Measurements from ENCODE around the gene RAB27A.

DNA sequence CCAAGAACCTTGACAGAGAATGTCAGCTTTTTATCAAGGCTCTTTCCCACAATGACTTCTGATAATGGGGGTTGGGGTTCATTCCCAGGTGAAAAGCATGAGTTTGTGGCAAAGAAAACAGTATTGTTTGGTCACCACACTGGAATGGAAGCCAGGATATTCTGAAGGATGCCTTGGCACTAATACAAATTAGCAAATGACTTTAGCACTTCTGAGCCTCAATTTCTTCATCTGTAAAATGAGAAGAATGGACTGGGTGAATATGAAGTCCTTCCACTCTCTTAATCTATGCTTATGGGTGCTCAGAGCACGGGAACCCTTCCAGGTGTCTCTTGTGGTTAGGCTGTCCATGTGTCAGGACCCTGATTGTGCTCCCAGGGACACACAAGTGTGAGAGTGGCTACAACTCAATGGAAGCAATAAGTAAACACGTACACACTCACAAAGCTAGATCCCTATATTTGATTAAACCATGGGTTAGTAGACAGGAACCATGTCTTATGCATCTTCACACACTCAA is 21.4 kb downstream of the RAB27A start:
- no peak for TF ChIP-seq POLR2A (IDR thresholded peaks at IDR 0.05)
- TF ChIP-seq, protein P1, sequence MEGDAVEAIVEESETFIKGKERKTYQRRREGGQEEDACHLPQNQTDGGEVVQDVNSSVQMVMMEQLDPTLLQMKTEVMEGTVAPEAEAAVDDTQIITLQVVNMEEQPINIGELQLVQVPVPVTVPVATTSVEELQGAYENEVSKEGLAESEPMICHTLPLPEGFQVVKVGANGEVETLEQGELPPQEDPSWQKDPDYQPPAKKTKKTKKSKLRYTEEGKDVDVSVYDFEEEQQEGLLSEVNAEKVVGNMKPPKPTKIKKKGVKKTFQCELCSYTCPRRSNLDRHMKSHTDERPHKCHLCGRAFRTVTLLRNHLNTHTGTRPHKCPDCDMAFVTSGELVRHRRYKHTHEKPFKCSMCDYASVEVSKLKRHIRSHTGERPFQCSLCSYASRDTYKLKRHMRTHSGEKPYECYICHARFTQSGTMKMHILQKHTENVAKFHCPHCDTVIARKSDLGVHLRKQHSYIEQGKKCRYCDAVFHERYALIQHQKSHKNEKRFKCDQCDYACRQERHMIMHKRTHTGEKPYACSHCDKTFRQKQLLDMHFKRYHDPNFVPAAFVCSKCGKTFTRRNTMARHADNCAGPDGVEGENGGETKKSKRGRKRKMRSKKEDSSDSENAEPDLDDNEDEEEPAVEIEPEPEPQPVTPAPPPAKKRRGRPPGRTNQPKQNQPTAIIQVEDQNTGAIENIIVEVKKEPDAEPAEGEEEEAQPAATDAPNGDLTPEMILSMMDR (IDR thresholded peaks at IDR 0.05), result no peak

Data from body of pancreas (tissue), 4 donors.